IMR-90 (cell line): ENCODE data around the gene IER5. TPM values are rescaled to one million over a fixed set of nuclear protein-coding genes. Genes with fewer than 3 reads are reported as not detected.

ENCODE experiments used
- ATAC-seq: fragments of 200-7000 bp; cut with Tn5 transposase; 2 replicates; pipeline ENCODE4 v1.9.1; 2020; ENCODE audit warnings: low read depth, mild to moderate bottlenecking, moderate library complexity
- BruUV-seq: library from RNA; stranded (reverse); fragments of 400-500 nt; replicated peaks from 2 replicates; lab custom pipeline; 2021; lab: Mats Ljungman, UMichigan
- CTCF ChIA-PET: fragments of 300-600 bp; formaldehyde crosslinking; extraction: SDS; loops from one replicate; lab custom pipeline; 2021; ENCODE audit warnings: antibody characterized with exemption; lab: Yijun Ruan, JAX
- POLR2A ChIA-PET: fragments of 300-600 bp; sonication (Branson Sonifier 250); formaldehyde crosslinking; loops from one replicate; lab custom pipeline; 2022; ENCODE audit warnings: antibody characterized with exemption; ENCODE audit not compliant: unreplicated experiment; lab: Charles Lee
- DNase-seq: peaks from one replicate; pipeline ENCODE4 v3.0.0; 2013
- H2AFZ ChIP-seq: replicated peaks from 2 replicates; pipeline ENCODE3; 2013; ENCODE audit warnings: low read length, mild to moderate bottlenecking; ENCODE audit not compliant: poor library complexity
- H2AK5ac ChIP-seq: 2 replicates; pipeline ENCODE4 v1.6.1; 2013; ENCODE audit warnings: low read depth, low read length, inconsistent platforms
- H2AK9ac ChIP-seq: replicated peaks from 2 replicates; pipeline ENCODE3; 2013; ENCODE audit warnings: mild to moderate bottlenecking, low read depth, low read length, moderate library complexity; ENCODE audit not compliant: poor library complexity
- H2BK120ac ChIP-seq: 2 replicates; pipeline ENCODE4 v1.6.1; 2013; ENCODE audit warnings: low read depth, low read length, inconsistent platforms
- H2BK15ac ChIP-seq: 3 replicates; pipeline ENCODE4 v1.6.1; 2013; ENCODE audit warnings: low read depth, low read length, inconsistent platforms
- H2BK20ac ChIP-seq: 2 replicates; pipeline ENCODE4 v1.6.1; 2013; ENCODE audit warnings: low read depth, mild to moderate bottlenecking, inconsistent platforms, low read length, moderate library complexity
- H2BK5ac ChIP-seq: 2 replicates; pipeline ENCODE4 v1.6.1; 2013; ENCODE audit warnings: mild to moderate bottlenecking, low read depth, low read length, inconsistent platforms; ENCODE audit not compliant: poor library complexity, severe bottlenecking
- H3K14ac ChIP-seq: replicated peaks from 2 replicates; pipeline ENCODE4 v1.6.1; 2013; ENCODE audit warnings: low read depth, low read length, inconsistent platforms
- H3K18ac ChIP-seq: 2 replicates; pipeline ENCODE4 v1.6.1; 2013; ENCODE audit warnings: low read depth, low read length, control low read depth
- H3K23ac ChIP-seq: 2 replicates; pipeline ENCODE4 v1.6.1; 2013; ENCODE audit warnings: low read depth, low read length, inconsistent platforms
- H3K27ac ChIP-seq: 2 replicates; pipeline ENCODE4 v1.5.1; 2013; ENCODE audit warnings: mild to moderate bottlenecking, control low read depth, low read length; ENCODE audit not compliant: insufficient read depth
- H3K27me3 ChIP-seq: 2 replicates; pipeline ENCODE4 v1.6.1; 2013; ENCODE audit warnings: low read length; ENCODE audit not compliant: control insufficient read depth, insufficient read depth
- H3K36me3 ChIP-seq: 2 replicates; pipeline ENCODE4 v1.6.1; 2013; ENCODE audit warnings: low read length, mixed read lengths; ENCODE audit not compliant: control insufficient read depth, insufficient read depth
- H3K4ac ChIP-seq: 2 replicates; pipeline ENCODE4 v1.6.1; 2013; ENCODE audit warnings: low read depth, low read length, inconsistent platforms
- H3K4me1 ChIP-seq: 2 replicates; pipeline ENCODE4 v1.6.1; 2013; ENCODE audit warnings: low read length, mixed read lengths; ENCODE audit not compliant: control insufficient read depth, insufficient read depth
- H3K4me2 ChIP-seq: 2 replicates; pipeline ENCODE4 v1.6.1; 2013; ENCODE audit warnings: low read depth, mild to moderate bottlenecking, control low read depth, low read length, moderate library complexity
- H3K4me3 ChIP-seq: 2 replicates; pipeline ENCODE4 v1.5.1; 2013; ENCODE audit warnings: low read depth, mild to moderate bottlenecking, control low read depth, low read length, moderate library complexity; ENCODE audit not compliant: insufficient read depth
- H3K56ac ChIP-seq: 2 replicates; pipeline ENCODE4 v1.6.1; 2013; ENCODE audit warnings: low read length, inconsistent platforms; ENCODE audit not compliant: insufficient read depth; ENCODE audit errors: extremely low read depth
- H3K79me1 ChIP-seq, 2 experiments: 2 replicates each; pipeline ENCODE4 v1.6.1; 2013; ENCODE audit warnings: low read length in 2 of 2, inconsistent platforms in 1 of 2, low read depth in 1 of 2
- H3K9ac ChIP-seq: 2 replicates; pipeline ENCODE4 v1.6.1; 2013; ENCODE audit warnings: low read depth, low read length, control low read depth
- H3K9me1 ChIP-seq: 2 replicates; pipeline ENCODE4 v1.6.1; 2013; ENCODE audit warnings: low read length, inconsistent platforms; ENCODE audit not compliant: insufficient read depth
- H3K9me3 ChIP-seq: 2 replicates; pipeline ENCODE4 v1.6.1; 2013; ENCODE audit warnings: low read length; ENCODE audit not compliant: control insufficient read depth, insufficient read depth
- H4K20me1 ChIP-seq: 2 replicates; pipeline ENCODE4 v1.6.1; 2013; ENCODE audit warnings: low read length, inconsistent platforms; ENCODE audit not compliant: insufficient read depth
- H4K5ac ChIP-seq: 2 replicates; pipeline ENCODE4 v1.6.1; 2013; ENCODE audit warnings: mild to moderate bottlenecking, low read depth, low read length, control low read depth
- H4K8ac ChIP-seq, 2 experiments: 2 replicates each; pipeline ENCODE4 v1.6.1; 2013; ENCODE audit warnings: low read depth in 2 of 2, low read length in 2 of 2, control low read depth in 1 of 2, inconsistent platforms in 1 of 2
- H4K91ac ChIP-seq: 2 replicates; pipeline ENCODE4 v1.6.1; 2013; ENCODE audit warnings: low read depth, low read length, inconsistent platforms; ENCODE audit not compliant: insufficient read depth
- MAFK ChIP-seq: IDR thresholded peaks from 2 replicates; pipeline ENCODE4 v1.6.1; 2012; ENCODE audit warnings: low read depth, low read length, improper control_type of control experiment
- RCOR1 ChIP-seq: IDR thresholded peaks from 2 replicates; pipeline ENCODE4 v1.6.1; 2012; ENCODE audit warnings: mild to moderate bottlenecking, low read length, improper control_type of control experiment; ENCODE audit not compliant: insufficient replicate concordance
- WGBS, 2 experiments: methylation state at CpG; one replicate each; pipeline versions ENCODE4 v1.1.5 to v1.1.7; 2013; ENCODE audit warnings: missing lambda C conversion rate in 2 of 2; ENCODE audit not compliant: insufficient read length in 1 of 2; ENCODE audit errors: extremely low coverage in 2 of 2; 5-methylcytosine and 5-hydroxymethylcytosine counted together
- dilution Hi-C: fragments of 300-500 bp; cut with HindIII; formaldehyde crosslinking; loops from one replicate; pipeline ENCODE4 v1.14.3; 2018; ENCODE audit warnings: low sequenced_read_pairs; ENCODE audit not compliant: unreplicated experiment
- in situ Hi-C: fragments of 300-500 bp; cut with MboI; formaldehyde crosslinking; loops from 3 replicates; pipeline ENCODE4 v1.14.3; 2019; ENCODE audit warnings: low sequenced_read_pairs, inconsistent platforms, mixed read lengths
- intact Hi-C: fragments of 100-400 bp; cut with micrococcal nuclease; formaldehyde crosslinking; loops from 2 replicates; pipeline ENCODE4 v1.10.0; 2022
- polyA plus RNA-seq, 3 experiments: library from polyadenylated mRNA; depleted of rRNA; stranded (reverse); fragments of >200 nt; gene quantifications; 2 replicates each; pipeline ENCODE4 v1.2.3, GENCODE V29; 2012; ENCODE audit warnings: low replicate concordance in 1 of 3
- total RNA-seq: library from RNA; depleted of rRNA; stranded (reverse); fragments of >200 nt; gene quantifications from 2 replicates; pipeline ENCODE4 v1.2.3, GENCODE V29; 2012

Gene IER5
- total and polyA plus RNA-seq, 2 of the 4 experiments (the other 2 are of a cell fraction), result 15.8 to 27.1 TPM

DNA sequence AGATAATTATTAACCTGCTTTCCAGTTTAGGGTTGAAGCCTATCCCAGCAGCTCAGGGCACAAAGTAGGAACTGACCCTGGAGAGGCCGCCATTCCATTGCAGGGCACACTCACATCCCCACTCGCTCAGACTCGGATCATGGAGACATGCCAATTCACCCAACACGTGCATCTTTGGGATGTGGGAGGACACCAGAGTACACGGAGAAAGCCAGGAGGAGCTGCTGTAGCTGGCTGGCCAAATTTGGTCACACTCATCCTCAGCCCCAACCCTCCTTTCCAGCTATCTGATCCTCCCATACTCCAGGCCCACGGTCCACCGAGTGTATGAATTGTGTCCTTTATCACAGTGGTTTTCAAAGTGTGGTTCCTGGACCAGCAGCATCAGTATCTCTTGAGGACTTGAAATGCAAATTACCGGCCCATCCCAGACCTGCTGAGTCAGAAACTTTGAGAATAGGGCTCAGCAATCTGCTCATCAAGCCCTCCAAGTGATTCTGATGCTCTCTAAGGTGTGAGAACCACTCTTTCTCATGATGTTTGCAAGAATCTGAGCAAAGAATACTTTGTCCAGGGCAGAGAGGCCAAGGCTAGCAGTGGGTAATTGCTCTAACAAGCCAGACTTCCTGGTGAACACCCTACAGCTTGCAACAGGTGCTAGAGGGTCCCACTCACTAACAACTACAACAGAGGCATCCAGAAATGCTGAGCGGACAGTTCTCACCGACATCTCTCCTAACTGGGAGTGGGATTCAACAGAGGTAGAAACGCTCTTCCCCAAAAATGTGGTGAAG, 26.3 kb downstream of the IER5 start:
- CTCF ChIA-PET, result interaction anchor here (1.0 kb wide), 1 partner anchor 26 kb away, joined by 3 read pairs; no protein-coding TSS in a partner anchor
- Histone ChIP-seq H3K4me3 (no peak overlapping the region), H3K4me2 (no peak overlapping the region), H3K27ac (no peak overlapping the region), H3K4me1 (peaks cover 33% of the 10 kb centered on the region), H3K27me3 (no peaks in the 10 kb centered on the region), H2AK5ac (peak overlapping the region; percentile 83), H4K20me1 (no peaks in the 10 kb centered on the region; the same call in 1 of the 2 replicates), H3K9me3 (no peaks in the 10 kb centered on the region), H4K5ac (no peak overlapping the region), H3K56ac (no peak overlapping the region), H3K79me1 (peaks cover 0 to 22% of the 10 kb centered on the region in 2 experiments; a peak in 2 of 4 replicates), H2BK120ac (no peak overlapping the region), H2BK15ac (peak overlapping the region; percentile 54; the same call in 2 of the 3 replicates), H3K4ac (peak overlapping the region; percentile 56), H2BK20ac (peak overlapping the region; percentile 57; the same call in 1 of the 2 replicates), H3K9me1 (peaks cover 27% of the 10 kb centered on the region), H4K91ac (peak overlapping the region; percentile 53), H2AK9ac (peak overlapping the region; percentile 9), H4K8ac (0 out of 4 replicates have a peak overlapping the region, but pooled peaks of 1 of the 2 experiments have one; percentile 6), H2AFZ (peak overlapping the region; percentile 18), H3K23ac (peak overlapping the region; percentile 19; the same call in 1 of the 2 replicates), H3K36me3 (no peaks in the 10 kb centered on the region), H3K18ac (no peak overlapping the region), H3K9ac (no peak overlapping the region), H3K14ac (peak overlapping the region; percentile 58; the same call in 1 of the 2 replicates), H2BK5ac (no peak overlapping the region)
- no peak for TF ChIP-seq RCOR1
- peak; percentile 95 for TF ChIP-seq MAFK
- WGBS, 2 experiments, result 100% methylated on average over 1 of the region's 11 CpGs; no CpG with 5 or more reads in 1 of the 2 experiments
- DNase-seq (no peak), ATAC-seq (no peak)
- dilution Hi-C loops, result no loop called here
- intact Hi-C loops, result no loop called here
- in situ Hi-C loops, result no loop called here
- BruUV-seq, result no TSS peak
- POLR2A ChIA-PET, result no interaction called here
